Nephron (organoid): Measurements from ENCODE around the gene PSAP.

Source experiments
- H3K27ac Mint-ChIP-seq, 3 experiments: 2 replicates each; pipeline ENCODE4 v1.8.0; 2020; ENCODE audit warnings: mixed read lengths in 3 of 3, mild to moderate bottlenecking in 2 of 3, moderate library complexity in 1 of 3
- H3K27me3 Mint-ChIP-seq: 2 replicates; pipeline ENCODE4 v1.8.0; 2021; ENCODE audit warnings: low read depth, mild to moderate bottlenecking, moderate library complexity, mixed read lengths
- H3K36me3 Mint-ChIP-seq: 2 replicates; pipeline ENCODE4 v1.8.0; 2020; ENCODE audit warnings: low read depth, mixed read lengths
- H3K4me1 Mint-ChIP-seq: 2 replicates; pipeline ENCODE4 v1.8.0; 2020; ENCODE audit warnings: mixed read lengths
- H3K4me3 Mint-ChIP-seq, 3 experiments: 2 replicates each; pipeline ENCODE4 v1.8.0; 2020; ENCODE audit warnings: mild to moderate bottlenecking in 3 of 3, mixed read lengths in 3 of 3, moderate library complexity in 2 of 3
- H3K9me3 Mint-ChIP-seq: 2 replicates; pipeline ENCODE4 v1.8.0; 2020; ENCODE audit warnings: mixed read lengths
- CTCF ChIP-seq, 3 experiments: fragments of 200-600 bp; sonication (generic); IDR thresholded peaks; one replicate each; pipeline ENCODE4 v1.5.0; 2021; ENCODE audit warnings: antibody characterized with exemption in 3 of 3; ENCODE audit not compliant: unreplicated experiment in 3 of 3

The PSAP gene

DNA sequence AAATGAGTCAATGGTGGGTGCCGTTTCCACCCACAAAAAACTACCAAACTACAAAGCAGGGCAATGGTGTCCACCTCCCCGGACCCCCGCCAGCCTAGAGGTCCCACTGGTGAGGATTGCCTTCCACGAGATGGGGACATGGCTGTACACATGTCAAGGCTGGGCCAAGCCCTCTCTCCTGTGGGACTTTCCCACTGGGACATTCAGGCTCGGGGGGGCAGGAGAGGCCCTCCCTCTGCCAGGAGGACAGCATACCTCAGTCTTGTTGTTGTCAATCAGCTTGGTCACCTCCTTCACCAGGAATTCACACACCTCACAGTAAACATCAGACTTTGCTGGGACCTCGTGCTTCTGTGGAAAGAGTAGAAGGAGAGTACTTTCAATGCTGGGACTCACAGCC lies 31.1 kb downstream of the PSAP start:
- Mint-ChIP-seq H3K27ac (no peak overlapping the region), H3K9me3 (no peaks in the 10 kb centered on the region), H3K27me3 (no peaks in the 10 kb centered on the region), H3K36me3 (peaks cover 74% of the 10 kb centered on the region), H3K4me3 (no peak overlapping the region), H3K4me1 (no peaks in the 10 kb centered on the region)
- no peak for TF ChIP-seq CTCF (IDR thresholded peaks at IDR 0.05; ENCODE audit: unreplicated experiment in 3 of 3)

DNA sequence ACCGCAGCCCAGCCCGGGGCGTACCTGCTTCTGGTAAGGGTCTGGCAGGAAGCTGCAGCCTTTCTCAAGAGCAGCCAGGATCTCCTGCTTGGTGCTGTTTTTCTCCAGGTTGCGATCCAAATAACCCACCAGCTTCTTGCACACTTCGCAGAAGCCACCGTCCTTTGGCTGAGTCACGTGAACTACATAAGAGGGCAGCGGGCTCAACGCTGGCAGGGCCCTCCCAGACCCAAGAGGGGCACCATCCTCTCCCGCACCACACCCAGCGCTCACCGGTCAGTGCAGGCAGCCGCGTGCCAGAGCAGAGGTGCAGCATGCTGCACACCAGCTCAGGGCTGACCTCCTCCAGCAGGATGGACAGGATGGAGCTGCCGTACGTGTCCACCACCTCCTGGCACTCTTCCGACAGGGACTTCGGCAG lies 31.6 kb downstream of the PSAP start:
- Mint-ChIP-seq H3K4me1 (no peaks in the 10 kb centered on the region), H3K9me3 (no peaks in the 10 kb centered on the region), H3K4me3 (no peak overlapping the region), H3K36me3 (peaks cover 74% of the 10 kb centered on the region), H3K27ac (no peak overlapping the region), H3K27me3 (no peaks in the 10 kb centered on the region)
- TF ChIP-seq CTCF (IDR thresholded peaks at IDR 0.05; ENCODE audit: unreplicated experiment in 3 of 3) = no peak

DNA sequence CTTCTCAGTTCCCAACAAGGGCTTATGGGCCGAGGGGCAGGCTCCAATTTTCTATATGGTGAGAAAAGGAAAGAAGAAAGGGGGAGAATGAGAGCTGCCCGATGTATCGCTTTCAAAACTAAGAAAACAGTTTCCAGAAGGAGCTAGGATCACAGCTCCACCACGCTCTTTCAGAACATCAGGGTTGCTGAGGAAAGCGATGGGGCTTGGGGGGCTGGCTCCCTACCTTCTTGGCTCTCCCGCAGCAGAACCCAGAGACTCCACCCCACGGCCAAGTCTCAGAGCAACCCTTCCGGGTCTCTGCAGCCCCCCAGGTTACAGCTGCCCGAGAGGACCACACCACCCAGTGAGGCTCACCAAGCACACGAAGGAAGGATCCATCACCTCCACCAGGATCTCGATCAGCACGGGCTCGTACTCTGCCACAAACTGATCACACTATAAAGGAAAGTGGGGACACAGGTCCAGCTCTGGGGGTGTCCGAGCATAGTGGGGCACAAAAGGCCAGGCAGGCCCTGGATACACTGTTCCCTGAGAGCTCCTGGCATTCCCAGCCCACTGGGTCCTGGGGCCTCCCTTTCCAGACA lies 32.3 kb downstream of the PSAP start:
- Mint-ChIP-seq H3K36me3 (peaks cover 79% of the 10 kb centered on the region), H3K27ac (no peak overlapping the region), H3K4me3 (no peak overlapping the region), H3K27me3 (no peaks in the 10 kb centered on the region), H3K4me1 (no peaks in the 10 kb centered on the region), H3K9me3 (no peaks in the 10 kb centered on the region)
- TF ChIP-seq CTCF (IDR thresholded peaks at IDR 0.05; ENCODE audit: unreplicated experiment in 3 of 3) = no peak

DNA sequence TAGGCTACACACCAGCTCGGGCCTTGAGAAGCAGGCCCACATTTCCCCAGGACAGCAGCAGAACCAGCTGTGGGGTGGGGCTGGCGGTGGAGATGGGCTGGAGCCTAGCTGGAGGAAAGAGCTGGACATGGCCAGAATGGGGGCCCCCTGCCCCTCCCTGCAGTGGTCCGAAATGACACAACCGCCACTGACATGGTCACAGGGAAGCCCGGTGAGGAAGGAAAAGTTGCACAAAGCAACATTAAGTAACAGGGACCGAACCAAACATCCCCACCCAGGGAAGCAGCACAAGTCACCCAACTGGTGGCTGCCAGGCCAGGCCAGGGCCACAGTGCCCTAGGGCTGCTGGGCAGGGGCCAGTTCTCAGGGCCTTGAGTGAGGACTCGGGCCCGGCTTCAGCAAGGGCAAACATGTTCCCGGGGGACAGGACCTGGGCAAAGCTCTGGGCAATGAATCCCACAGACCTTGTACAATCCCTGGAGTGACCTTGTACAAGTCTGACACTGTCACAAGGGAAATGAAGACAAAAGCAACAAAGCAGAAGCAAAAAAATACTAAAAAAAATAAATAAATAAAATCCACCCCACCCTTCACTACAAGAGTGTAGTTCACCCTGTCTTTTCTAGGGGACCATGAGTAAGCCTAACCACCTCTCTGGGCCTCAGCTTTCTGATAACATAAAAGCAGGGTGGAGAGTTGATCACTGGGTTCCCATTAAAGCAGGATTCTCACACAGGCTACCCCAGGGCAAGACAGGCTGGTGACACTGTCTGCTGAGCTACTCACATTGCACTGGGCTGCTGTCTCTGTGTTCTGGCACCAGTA lies 33.0 kb downstream of the PSAP start:
- TF ChIP-seq CTCF (IDR thresholded peaks at IDR 0.05; ENCODE audit: unreplicated experiment in 3 of 3) = no peak
- Mint-ChIP-seq H3K9me3 (no peaks in the 10 kb centered on the region), H3K27me3 (no peaks in the 10 kb centered on the region), H3K27ac (no peak overlapping the region), H3K4me3 (no peak overlapping the region), H3K4me1 (no peaks in the 10 kb centered on the region), H3K36me3 (peaks cover 75% of the 10 kb centered on the region)

GRCh38 chr10:71816936-71817618 lies 34.0 kb downstream of the PSAP start:
- Mint-ChIP-seq H3K4me1 (no peaks in the 10 kb centered on the region), H3K36me3 (peaks cover 72% of the 10 kb centered on the region), H3K9me3 (no peaks in the 10 kb centered on the region), H3K27ac (no peak overlapping the region), H3K27me3 (no peaks in the 10 kb centered on the region), H3K4me3 (no peak overlapping the region)
- no peak for TF ChIP-seq CTCF (IDR thresholded peaks at IDR 0.05; ENCODE audit: unreplicated experiment in 3 of 3)
